HG03439 (cell line): ENCODE data around the gene LIMS2.

Source experiments
- ATAC-seq: cut with Tn5 transposase; IDR thresholded peaks from one replicate; pipeline ENCODE4 v1.9.1; 2021; ENCODE audit warnings: mild to moderate bottlenecking, moderate library complexity; ENCODE audit not compliant: unreplicated experiment

LIMS2 gene, protein sequence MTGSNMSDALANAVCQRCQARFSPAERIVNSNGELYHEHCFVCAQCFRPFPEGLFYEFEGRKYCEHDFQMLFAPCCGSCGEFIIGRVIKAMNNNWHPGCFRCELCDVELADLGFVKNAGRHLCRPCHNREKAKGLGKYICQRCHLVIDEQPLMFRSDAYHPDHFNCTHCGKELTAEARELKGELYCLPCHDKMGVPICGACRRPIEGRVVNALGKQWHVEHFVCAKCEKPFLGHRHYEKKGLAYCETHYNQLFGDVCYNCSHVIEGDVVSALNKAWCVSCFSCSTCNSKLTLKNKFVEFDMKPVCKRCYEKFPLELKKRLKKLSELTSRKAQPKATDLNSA

GRCh38 chr2:127675331-127676261 is at the start of gene LIMS2:
LIMS2 (minus strand) TSS chr2:127675530; CDS start chr2:127675024, 506 bp downstream.
- ATAC-seq = no peak

DNA sequence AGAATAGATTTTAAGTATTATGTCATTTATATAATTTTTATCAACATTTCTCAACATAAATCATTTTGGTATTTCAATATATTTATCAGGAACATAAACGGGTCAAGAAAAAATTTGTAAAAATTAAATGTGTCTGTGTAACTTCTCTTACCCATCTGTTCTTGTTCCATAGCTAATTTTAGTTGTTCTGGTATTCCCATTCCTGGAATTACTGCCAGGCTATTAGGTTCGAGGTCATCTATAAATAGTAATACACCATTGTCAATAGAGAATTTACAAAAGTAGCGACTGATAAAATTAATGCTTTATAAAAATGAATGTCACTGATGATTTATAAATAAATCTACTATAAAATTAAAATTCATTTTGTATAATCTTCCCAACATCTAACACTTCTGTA is 47.5 kb upstream of the LIMS2 start:
- no peak for ATAC-seq

- no peak for ATAC-seq
Measured at GRCh38 chr2:127721978-127722355, 46.6 kb upstream of the LIMS2 start.

DNA sequence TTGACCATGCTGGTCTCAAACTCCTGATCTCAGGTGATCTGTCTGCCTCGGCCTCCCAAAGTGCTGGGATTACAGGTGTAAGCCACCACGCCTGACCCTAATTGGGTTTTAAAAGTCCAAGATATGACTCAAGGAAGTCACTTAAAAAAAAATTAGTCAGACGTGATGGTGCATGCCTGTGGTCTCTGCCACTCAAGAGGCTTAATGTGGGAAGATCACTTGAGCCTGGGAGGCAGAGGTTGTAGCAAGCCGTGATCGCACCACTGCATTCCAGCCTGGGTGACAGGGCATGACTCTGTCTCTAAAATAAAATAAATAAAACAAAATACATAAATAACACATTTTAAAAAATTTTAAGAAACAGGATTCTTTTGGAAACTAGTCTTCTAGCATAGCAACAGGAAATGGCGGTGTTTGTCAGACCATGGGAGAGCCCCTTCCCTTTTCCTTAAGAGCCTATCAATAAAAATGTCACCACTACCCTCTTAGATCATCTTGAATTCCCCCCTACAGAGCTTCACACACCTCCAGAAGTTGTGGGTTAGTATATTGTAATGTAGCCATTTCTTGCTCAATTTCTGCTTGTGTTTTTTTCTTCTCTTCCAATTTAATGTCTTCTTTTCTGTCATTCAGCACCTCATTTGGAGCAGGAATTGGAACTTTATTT is 46.1 kb upstream of the LIMS2 start:
- no peak for ATAC-seq

DNA sequence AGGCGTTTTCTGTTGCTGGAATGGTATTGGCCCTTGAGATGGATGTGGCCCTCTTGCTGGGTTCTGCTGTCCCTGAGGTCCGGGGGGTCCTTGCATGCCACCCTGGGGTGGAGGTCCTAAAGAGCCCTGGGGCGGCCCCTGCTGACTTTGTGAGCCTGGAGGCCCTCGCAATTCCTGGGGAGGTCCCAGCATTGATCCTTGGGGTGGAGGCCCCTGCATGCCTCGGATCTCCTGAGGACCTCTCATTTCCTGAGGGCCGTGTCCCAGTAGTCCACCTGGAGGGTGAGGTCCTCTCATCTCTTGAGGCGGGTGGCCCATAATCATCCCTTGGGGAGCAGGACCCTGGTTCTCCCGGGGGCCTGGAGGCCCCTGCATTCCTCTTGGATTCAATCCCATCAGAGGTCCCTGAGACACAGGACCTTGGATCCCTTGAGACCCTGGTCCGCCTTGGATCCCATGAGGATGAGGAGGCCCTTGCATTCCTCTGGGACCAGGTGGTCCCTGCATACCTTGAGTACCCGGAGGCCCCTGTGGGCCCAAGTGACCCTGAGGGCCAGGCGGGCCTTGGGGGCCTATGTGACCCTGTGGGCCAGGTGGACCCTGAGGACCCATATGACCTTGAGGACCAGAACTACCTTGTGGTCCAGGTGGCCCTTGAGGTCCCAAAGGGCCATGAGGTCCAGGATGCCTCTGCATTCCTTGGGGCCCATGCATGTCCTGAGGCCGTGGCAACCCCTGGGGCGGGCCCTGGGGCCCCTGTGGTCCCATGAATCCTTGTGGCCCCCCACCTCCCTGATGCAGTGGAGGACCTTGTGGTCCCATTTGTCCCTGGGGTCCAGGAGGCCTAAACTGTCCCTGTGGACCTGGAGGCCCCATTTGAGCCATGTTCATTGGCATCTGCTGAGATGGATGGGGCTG is 44.2 kb upstream of the LIMS2 start:
- ATAC-seq = no peak

DNA sequence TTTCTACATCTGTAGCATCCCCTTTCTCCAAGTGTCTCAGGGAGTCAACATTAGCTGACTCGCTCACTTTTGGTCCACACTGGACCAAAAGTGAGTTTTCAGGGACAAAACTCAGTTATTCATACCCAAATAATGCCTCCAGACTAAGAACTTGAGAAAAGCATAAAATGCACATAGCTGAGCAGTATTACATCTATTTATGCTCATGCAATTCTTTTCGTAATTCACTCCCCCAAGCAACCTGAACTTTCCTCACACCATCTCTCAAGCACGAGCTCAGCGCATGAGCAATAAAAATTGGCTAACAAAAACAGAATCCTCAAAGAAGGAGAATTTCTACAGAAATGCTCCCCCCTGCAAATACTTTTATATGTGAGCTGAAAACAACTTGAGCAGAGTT is 42.9 kb upstream of the LIMS2 start:
- ATAC-seq = no peak

DNA sequence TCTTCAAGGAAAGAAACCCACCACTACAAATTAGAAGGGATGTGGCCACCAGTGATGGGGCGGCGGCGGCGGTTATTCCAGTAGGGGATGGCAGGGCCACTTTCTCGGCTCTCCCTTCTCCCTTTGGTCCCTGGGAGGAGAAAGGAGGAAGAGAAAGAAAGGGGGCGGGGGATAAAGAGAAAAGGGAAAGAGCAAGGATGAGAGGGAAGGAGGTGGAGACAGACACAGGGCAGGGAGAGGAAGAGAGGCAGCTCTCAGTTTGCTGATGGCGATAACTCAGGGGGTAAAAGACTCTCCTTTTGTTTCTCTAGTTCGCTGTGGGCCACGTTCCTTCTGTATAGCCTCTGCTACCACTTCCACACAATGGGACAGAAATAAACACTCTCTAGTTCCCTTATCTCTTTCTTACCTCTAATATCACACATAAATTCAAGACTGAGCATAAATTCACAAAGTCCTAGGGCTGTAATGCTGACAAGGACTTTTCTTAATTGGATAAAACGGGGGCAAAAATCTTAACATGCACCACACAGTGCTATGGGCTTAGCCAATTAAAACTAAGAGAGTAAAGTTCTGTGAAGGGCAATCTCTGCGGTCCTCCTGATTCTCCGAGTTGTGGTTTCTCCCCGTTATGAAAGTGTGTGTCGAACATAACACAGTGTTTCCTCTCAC is 40.6 kb upstream of the LIMS2 start:
- no peak for ATAC-seq

- ATAC-seq = no peak
Measured at GRCh38 chr2:127713562-127713961, 38.2 kb upstream of the LIMS2 start.

- ATAC-seq = no peak
Measured at GRCh38 chr2:127712999-127713398, 37.7 kb upstream of the LIMS2 start.

GRCh38 chr2:127709336-127709735 is 34.0 kb upstream of the LIMS2 start:
- ATAC-seq = no peak

DNA sequence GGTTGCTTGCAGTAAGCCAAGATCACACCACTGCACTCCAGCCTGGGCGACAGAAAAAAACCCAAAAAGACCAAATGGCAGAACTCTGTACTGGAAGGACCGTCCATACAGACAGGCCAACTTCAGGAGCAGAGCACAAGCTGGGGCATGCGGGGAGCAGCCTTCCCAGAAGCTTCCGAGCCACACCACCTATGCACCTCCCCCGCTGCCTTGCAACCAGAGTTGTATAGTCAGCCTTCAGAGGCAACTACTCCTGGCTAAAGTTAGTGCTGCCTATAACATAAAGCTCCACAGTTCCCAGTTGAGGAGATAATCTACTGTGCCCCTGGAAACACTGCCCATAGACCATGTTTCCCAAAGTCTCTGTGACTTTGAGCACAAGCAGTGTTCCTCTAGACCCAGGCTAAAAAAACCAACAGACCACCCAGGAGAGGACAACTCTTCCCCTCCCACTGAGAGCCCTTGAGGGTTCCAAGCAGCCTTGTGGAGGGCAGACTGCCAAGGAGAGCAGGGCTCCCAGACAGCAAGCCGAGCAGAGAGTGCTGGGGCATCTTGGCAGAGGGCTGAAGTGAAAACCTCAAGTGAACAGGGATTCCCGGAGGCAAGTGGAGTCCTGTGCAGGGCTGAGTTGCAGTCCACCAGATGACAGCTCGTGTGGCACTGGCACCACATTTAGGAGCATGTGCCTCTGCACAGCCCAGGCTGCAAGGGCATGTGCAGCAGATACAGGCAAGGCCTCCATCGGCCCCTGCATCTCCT is 32.7 kb upstream of the LIMS2 start:
- ATAC-seq = no peak

DNA sequence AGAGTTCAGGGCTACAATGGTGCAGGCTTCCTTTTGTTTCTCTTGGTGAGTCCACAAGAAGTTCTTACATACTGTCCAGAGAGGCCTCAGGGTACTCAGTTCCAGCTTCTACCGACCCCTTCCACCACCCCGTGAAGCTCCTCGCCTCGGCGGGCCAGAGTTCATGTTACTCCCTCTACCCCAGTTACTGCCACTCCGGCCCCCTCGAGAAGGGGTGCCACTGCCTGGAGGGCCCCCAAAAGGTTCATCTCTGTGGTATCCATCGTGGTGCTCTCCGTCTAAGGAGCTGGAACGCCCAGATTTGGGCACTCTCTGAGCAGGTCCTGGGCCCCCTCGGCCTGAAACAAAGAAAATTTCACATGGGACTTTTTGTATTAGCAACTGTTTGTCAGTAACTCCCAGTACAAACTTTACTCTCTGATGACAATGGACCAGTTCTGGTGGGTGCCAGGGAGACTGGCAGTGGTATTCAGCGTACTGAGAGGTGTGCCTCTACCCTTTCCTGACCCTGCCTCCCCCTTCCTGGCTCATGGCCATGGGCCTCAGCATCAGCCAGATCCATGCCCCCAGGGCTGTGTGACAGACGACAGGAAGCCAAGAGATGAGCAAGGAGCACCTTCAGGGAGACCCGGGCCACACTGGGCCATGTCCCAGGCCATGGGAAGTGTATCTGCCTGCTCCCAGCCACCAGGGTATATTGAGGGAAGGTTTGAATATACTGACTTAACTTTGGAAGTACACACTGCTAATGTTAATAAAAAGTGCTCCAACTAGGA is 31.1 kb upstream of the LIMS2 start:
- ATAC-seq = no peak

GRCh38 chr2:127705391-127706065 is 30.2 kb upstream of the LIMS2 start:
- no peak for ATAC-seq

- no peak for ATAC-seq
Measured at GRCh38 chr2:127704641-127705390, 29.5 kb upstream of the LIMS2 start.

DNA sequence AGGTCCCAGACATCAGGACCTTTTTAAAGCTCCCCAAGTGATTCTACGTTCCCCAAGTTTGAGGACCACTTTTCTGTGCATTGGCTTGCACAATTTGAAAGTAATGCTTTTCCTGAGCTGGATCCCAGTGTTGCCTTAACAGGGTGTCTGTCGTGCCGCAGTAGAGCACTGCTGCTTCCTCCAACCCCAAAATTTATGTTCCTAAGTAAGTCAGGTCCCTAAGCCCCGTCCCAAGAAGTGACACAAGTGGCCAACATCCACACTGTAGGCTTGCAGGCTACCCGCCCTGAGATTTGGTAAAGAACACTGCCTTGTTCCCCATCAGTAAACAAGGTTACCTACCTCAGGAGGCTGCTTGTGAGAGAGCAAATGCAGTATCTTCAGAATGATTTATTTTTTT is 28.0 kb upstream of the LIMS2 start:
- no peak for ATAC-seq

DNA sequence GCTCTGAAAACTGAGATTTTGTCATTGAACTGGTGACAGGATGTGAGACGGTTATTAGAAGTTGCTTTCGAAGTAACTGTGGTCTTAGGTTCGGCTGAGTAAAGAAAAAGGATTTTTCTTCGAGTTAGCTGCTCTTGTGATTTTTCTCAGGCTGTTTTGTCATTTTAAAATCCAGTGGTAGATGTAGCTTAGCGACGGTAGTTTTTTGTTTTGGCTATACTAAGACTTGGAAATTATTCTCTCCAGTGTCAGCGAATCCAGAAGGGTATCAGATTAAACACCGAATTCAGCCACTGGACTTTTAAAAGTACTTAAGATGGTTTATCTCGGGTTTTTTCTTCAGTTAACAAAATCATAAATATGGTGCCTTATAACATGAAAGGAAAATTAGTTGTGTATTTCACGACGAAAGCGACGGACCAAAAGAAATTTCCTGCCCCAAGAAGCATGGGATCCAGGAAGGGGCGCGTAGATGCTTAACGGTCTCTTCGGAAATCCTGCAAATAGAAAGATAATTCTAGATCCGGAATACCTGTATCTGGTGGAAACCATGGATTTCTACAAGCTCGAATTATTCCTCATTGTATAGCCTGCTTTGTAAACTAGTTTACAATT is 27.2 kb upstream of the LIMS2 start:
- no peak for ATAC-seq
